ENCODE measurements around the gene TMC7. TPM values are rescaled to one million over a fixed set of nuclear protein-coding genes. Genes with fewer than 3 reads are reported as not detected.
"Not testable (repeated sequence)": the region's sequence is repeated elsewhere in the genome, so short reads cannot be mapped to it uniquely, and the experiment has no call there.

The TMC7 gene
- total RNA-seq, 1 experiment from 2014 or later: 4.3 TPM

GRCh38 chr16:18993531-18993930, 9.8 kb downstream of the TMC7 start:
- H3K79me2 ChIP-seq (ENCODE audit: low read depth); CTCF ChIA-PET; BruUV-seq (replicated peaks); POLR2A ChIA-PET (ENCODE audit: unreplicated experiment); H3K27ac ChIP-seq; H3K4me2 ChIP-seq; H3K9me2 ChIP-seq (ENCODE audit: insufficient read depth); H2AFZ ChIP-seq; H3F3A ChIP-seq (ENCODE audit: insufficient read depth, low read depth); H3K36me3 ChIP-seq (ENCODE audit: low read depth); DNase-seq; H3K4me3 ChIP-seq; H3K27me3 ChIP-seq (ENCODE audit: insufficient read depth, low read depth); H4K20me1 ChIP-seq (ENCODE audit: insufficient read depth); intact Hi-C loops (cut with micrococcal nuclease; ENCODE audit: unreplicated experiment); H3K9me3 ChIP-seq (ENCODE audit: insufficient read depth, low read depth): not testable (repeated sequence)
- peaks cover 31% of the 10 kb centered on the region for H3K4me1 ChIP-seq (replicated peaks; ENCODE audit: insufficient read depth)

GRCh38 chr16:18994181-18994580, 10.4 kb downstream of the TMC7 start:
- H3F3A ChIP-seq (ENCODE audit: insufficient read depth, low read depth): peaks cover 12% of the 10 kb centered on the region
- DNase-seq; H3K27ac ChIP-seq; H2AFZ ChIP-seq; POLR2A ChIA-PET (ENCODE audit: unreplicated experiment); BruUV-seq (replicated peaks); H3K9me3 ChIP-seq (ENCODE audit: insufficient read depth, low read depth); H3K27me3 ChIP-seq (ENCODE audit: insufficient read depth, low read depth); H3K9me2 ChIP-seq (ENCODE audit: insufficient read depth); H3K79me2 ChIP-seq (ENCODE audit: low read depth); H3K4me2 ChIP-seq; H3K36me3 ChIP-seq (ENCODE audit: low read depth); H4K20me1 ChIP-seq (ENCODE audit: insufficient read depth); intact Hi-C loops (cut with micrococcal nuclease; ENCODE audit: unreplicated experiment); CTCF ChIA-PET; H3K4me3 ChIP-seq: not testable (repeated sequence)
- H3K4me1 ChIP-seq (replicated peaks; ENCODE audit: insufficient read depth): peaks cover 29% of the 10 kb centered on the region

- CTCF ChIA-PET: not testable (repeated sequence)
- intact Hi-C loops (cut with micrococcal nuclease; ENCODE audit: unreplicated experiment): loop anchor here (5.0 kb wide), 1 partner anchor 72 kb away; the partner anchor contains the start of gene COQ7
These were observed 11.7 kb downstream of the TMC7 start for GRCh38 chr16:18995406-18995805.

GRCh38 chr16:18996536-18996935, 12.8 kb downstream of the TMC7 start:
- H3K9me3 ChIP-seq (ENCODE audit: insufficient read depth, low read depth); CTCF ChIA-PET; BruUV-seq (replicated peaks); H3K27me3 ChIP-seq (ENCODE audit: insufficient read depth, low read depth); H3K79me2 ChIP-seq (ENCODE audit: low read depth); H3K27ac ChIP-seq; H3K4me3 ChIP-seq; POLR2A ChIA-PET (ENCODE audit: unreplicated experiment); H2AFZ ChIP-seq; H3K36me3 ChIP-seq (ENCODE audit: low read depth); H3K4me2 ChIP-seq; H3K9me2 ChIP-seq (ENCODE audit: insufficient read depth); H4K20me1 ChIP-seq (ENCODE audit: insufficient read depth): not testable (repeated sequence)
- intact Hi-C loops (cut with micrococcal nuclease; ENCODE audit: unreplicated experiment): loop anchor here (5.0 kb wide), 1 partner anchor 71 kb away; the partner anchor contains the start of gene COQ7
- Histone ChIP-seq H3F3A (ENCODE audit: insufficient read depth, low read depth) (peaks cover 14% of the 10 kb centered on the region), H3K4me1 (replicated peaks; ENCODE audit: insufficient read depth) (peaks cover 26% of the 10 kb centered on the region)
- DNase-seq: peak in 1 of 2 experiments; percentile 74

More at GRCh38 chr16:18995406-18995805, 11.7 kb downstream of the TMC7 start:
- H3K27me3 ChIP-seq (ENCODE audit: insufficient read depth, low read depth); H3K4me3 ChIP-seq; H3K27ac ChIP-seq; H3K36me3 ChIP-seq (ENCODE audit: low read depth); POLR2A ChIA-PET (ENCODE audit: unreplicated experiment); H3K79me2 ChIP-seq (ENCODE audit: low read depth); DNase-seq; BruUV-seq (replicated peaks); H2AFZ ChIP-seq; H3K4me2 ChIP-seq; H3K9me3 ChIP-seq (ENCODE audit: insufficient read depth, low read depth); H4K20me1 ChIP-seq (ENCODE audit: insufficient read depth); H3K9me2 ChIP-seq (ENCODE audit: insufficient read depth): not testable (repeated sequence)
- peaks cover 14% of the 10 kb centered on the region for H3F3A ChIP-seq (ENCODE audit: insufficient read depth, low read depth)
- H3K4me1 ChIP-seq (replicated peaks; ENCODE audit: insufficient read depth): peaks cover 26% of the 10 kb centered on the region

- H3K27ac ChIP-seq; H3K27me3 ChIP-seq (ENCODE audit: insufficient read depth, low read depth); H3K79me2 ChIP-seq (ENCODE audit: low read depth); H4K20me1 ChIP-seq (ENCODE audit: insufficient read depth); H3K9me2 ChIP-seq (ENCODE audit: insufficient read depth); POLR2A ChIA-PET (ENCODE audit: unreplicated experiment); H3K36me3 ChIP-seq (ENCODE audit: low read depth); H3K4me2 ChIP-seq; H3K9me3 ChIP-seq (ENCODE audit: insufficient read depth, low read depth); H2AFZ ChIP-seq; CTCF ChIA-PET; H3K4me3 ChIP-seq; DNase-seq: not testable (repeated sequence)
- Histone ChIP-seq H3F3A (ENCODE audit: insufficient read depth, low read depth) (peaks cover 14% of the 10 kb centered on the region), H3K4me1 (replicated peaks; ENCODE audit: insufficient read depth) (peaks cover 26% of the 10 kb centered on the region)
- intact Hi-C loops (cut with micrococcal nuclease; ENCODE audit: unreplicated experiment): loop anchor here (5.0 kb wide), 1 partner anchor 70 kb away; the partner anchor contains the start of gene COQ7
- BruUV-seq (replicated peaks): TSS peak; percentile 78
These were observed 13.3 kb downstream of the TMC7 start for GRCh38 chr16:18997001-18997400.

All from PC-9 (cell line).